ENCODE measurements around the gene TMEM202. TPM values are rescaled to one million over a fixed set of nuclear protein-coding genes. Genes with fewer than 3 reads are reported as not detected.

The TMEM202 gene
- total RNA-seq, 4 donors from 2014 or later = not detected

- no peak for DNase-seq (ENCODE audit: low spot score in 2 of 2)
- WGBS, 2 donors = 84 to 93% methylated on average over 1 of the region's 1 CpG
- Histone ChIP-seq H3K4me3 (no peak overlapping the region), H3K4me1 (peaks cover 0 to 32% (median 11%) of the 10 kb centered on the region in 4 donors), H3K9me3 (no peaks in the 10 kb centered on the region), H3K36me3 (peaks cover 0 to 17% (median 0%) of the 10 kb centered on the region in 3 donors), H3K27ac (no peak overlapping the region), H3K27me3 (no peaks in the 10 kb centered on the region)
- TF ChIP-seq CTCF (IDR thresholded peaks at IDR 0.05) (no peak), POLR2A (IDR thresholded peaks at IDR 0.05) (no peak), EP300 (IDR thresholded peaks at IDR 0.05) (no peak)
Observed at GRCh38 chr15:72361176-72361575, 36.9 kb upstream of the TMEM202 start.

- DNase-seq (ENCODE audit: low spot score in 2 of 2) = no peak
- TF ChIP-seq CTCF (IDR thresholded peaks at IDR 0.05) = no peak
- no peak for TF ChIP-seq POLR2A (IDR thresholded peaks at IDR 0.05)
- no peak for TF ChIP-seq EP300 (IDR thresholded peaks at IDR 0.05)
- no peak overlapping the region for H3K4me3 ChIP-seq
- H3K36me3 ChIP-seq = peaks cover 0 to 22% (median 5%) of the 10 kb centered on the region in 3 donors
- H3K4me1 ChIP-seq = peaks cover 0 to 32% (median 9%) of the 10 kb centered on the region in 4 donors
- H3K9me3 ChIP-seq = no peaks in the 10 kb centered on the region
- WGBS, 2 donors = 81 to 85% methylated on average over 1 of the region's 1 CpG
- no peaks in the 10 kb centered on the region for H3K27me3 ChIP-seq
- no peak overlapping the region for H3K27ac ChIP-seq
Observed at GRCh38 chr15:72365844-72366243, 32.3 kb upstream of the TMEM202 start.

GRCh38 chr15:72368325-72368724 lies 29.8 kb upstream of the TMEM202 start:
- 71 to 78% methylated on average over 2 of the region's 2 CpGs for WGBS, 2 donors
- H3K27ac ChIP-seq = peak overlapping the region in 2 of 4 donors; percentile 57 to 58
- H3K36me3 ChIP-seq = peaks cover 0 to 22% (median 8%) of the 10 kb centered on the region in 3 donors
- no peaks in the 10 kb centered on the region for H3K9me3 ChIP-seq
- DNase-seq (ENCODE audit: low spot score in 2 of 2) = no peak
- H3K27me3 ChIP-seq = no peaks in the 10 kb centered on the region
- peaks cover 0 to 33% (median 9%) of the 10 kb centered on the region in 4 donors for H3K4me1 ChIP-seq
- TF ChIP-seq POLR2A (IDR thresholded peaks at IDR 0.05) (no peak), EP300 (IDR thresholded peaks at IDR 0.05) (no peak), CTCF (IDR thresholded peaks at IDR 0.05) (no peak)
- H3K4me3 ChIP-seq = no peak overlapping the region

GRCh38 chr15:72368899-72369298 lies 29.2 kb upstream of the TMEM202 start:
- WGBS, 2 donors = 70 to 82% methylated on average over 2 of the region's 2 CpGs
- Histone ChIP-seq H3K36me3 (peaks cover 0 to 19% (median 8%) of the 10 kb centered on the region in 3 donors), H3K4me1 (peaks cover 0 to 39% (median 9%) of the 10 kb centered on the region in 4 donors), H3K27ac (peak overlapping the region in 2 of 4 donors; percentile 58 to 59), H3K27me3 (no peaks in the 10 kb centered on the region), H3K9me3 (no peaks in the 10 kb centered on the region), H3K4me3 (no peak overlapping the region)
- peak in 1 of 2 donors; percentile 22 for TF ChIP-seq EP300 (IDR thresholded peaks at IDR 0.05)
- no peak for TF ChIP-seq CTCF (IDR thresholded peaks at IDR 0.05)
- peak in 1 of 2 donors; percentile 36 for DNase-seq (ENCODE audit: low spot score in 2 of 2)

GRCh38 chr15:72369964-72370363 lies 28.1 kb upstream of the TMEM202 start:
- TF ChIP-seq POLR2A (IDR thresholded peaks at IDR 0.05) (no peak), EP300 (IDR thresholded peaks at IDR 0.05) (peak in 1 of 2 donors; percentile 28)
- no peak for DNase-seq (ENCODE audit: low spot score in 2 of 2)
- Histone ChIP-seq H3K4me1 (peaks cover 0 to 50% (median 15%) of the 10 kb centered on the region in 4 donors), H3K36me3 (peaks cover 0 to 16% (median 8%) of the 10 kb centered on the region in 3 donors), H3K27ac (peak overlapping the region in 2 of 4 donors; percentile 58 to 59), H3K27me3 (no peaks in the 10 kb centered on the region), H3K4me3 (no peak overlapping the region), H3K9me3 (no peaks in the 10 kb centered on the region)
- WGBS, 2 donors = 73 to 82% methylated on average over 1 of the region's 1 CpG
